SK-N-SH (cell line): ENCODE measurements around the gene CPZ. TPM values are rescaled to one million over a fixed set of nuclear protein-coding genes. Genes with fewer than 3 reads are reported as not detected.

Experiments
- CTCF ChIA-PET: fragments of 300-600, 350-600 bp; formaldehyde crosslinking; extraction: SDS; loops from one replicate; lab custom pipeline; 2021; lab: Yijun Ruan, JAX
- POLR2A ChIA-PET: fragments of 350-600 bp; sonication (Branson Sonifier 250); formaldehyde crosslinking; extraction: SDS; loops from one replicate; lab custom pipeline; 2020; ENCODE audit warnings: antibody characterized with exemption, inconsistent platforms; lab: Yijun Ruan, JAX
- DNase-seq: peaks from one replicate; pipeline ENCODE4 v3.0.0; 2012
- H2AFZ ChIP-seq: fragments of 200-600 bp; sonication (generic); 2 replicates; pipeline ENCODE4 v1.8.1; 2016; ENCODE audit warnings: antibody characterized with exemption, mild to moderate bottlenecking, low read depth
- H3F3A ChIP-seq: fragments of 200-600 bp; sonication (generic); replicated peaks from 2 replicates; pipeline ENCODE3; 2016; ENCODE audit warnings: antibody characterized with exemption, mild to moderate bottlenecking; ENCODE audit not compliant: insufficient read depth
- H3K27ac ChIP-seq, 2 experiments: fragments of 200-500 bp in 1 of 2; fragments of 200-600 bp in 1 of 2; sonication (Bioruptor generic) in 1 of 2; sonication (generic), shearing (Covaris generic) in 1 of 2; 2 replicates each; pipeline versions ENCODE4 v1.5.1 to v1.6.1; 2014 to 2016; ENCODE audit warnings: low read depth in 2 of 2, inconsistent platforms in 1 of 2, low read length in 1 of 2, mild to moderate bottlenecking in 1 of 2, mixed read lengths in 1 of 2
- H3K27me3 ChIP-seq: fragments of 200-600 bp; sonication (generic), shearing (Covaris generic); 2 replicates; pipeline ENCODE4 v1.6.1; 2016; ENCODE audit warnings: mixed run types; ENCODE audit not compliant: insufficient read depth
- H3K36me3 ChIP-seq, 2 experiments: fragments of 200-500 bp in 1 of 2; fragments of 200-600 bp in 1 of 2; sonication (Bioruptor generic) in 1 of 2; sonication (generic) in 1 of 2; replicated peaks in 1 of 2; 2 replicates each; pipeline versions ENCODE3 to v1.5.1; 2014 to 2016; ENCODE audit warnings: low read length in 1 of 2, mild to moderate bottlenecking in 1 of 2; ENCODE audit not compliant: insufficient read depth in 2 of 2, control insufficient read depth in 1 of 2
- H3K4me1 ChIP-seq, 2 experiments: fragments of 200-500 bp in 1 of 2; fragments of 200-600 bp in 1 of 2; sonication (Bioruptor generic) in 1 of 2; sonication (generic), shearing (Covaris generic) in 1 of 2; 2 replicates each; pipeline versions ENCODE4 v1.5.1 to v1.6.1; 2014 to 2016; ENCODE audit warnings: low read depth in 1 of 2, low read length in 1 of 2, mixed run types in 1 of 2; ENCODE audit not compliant: insufficient read depth in 2 of 2, control insufficient read depth in 1 of 2
- H3K4me2 ChIP-seq: fragments of 200-600 bp; sonication (generic), shearing (Covaris generic); 2 replicates; pipeline ENCODE4 v1.6.1; 2017; ENCODE audit warnings: mixed run types
- H3K4me3 ChIP-seq, 2 experiments: fragments of 200-500 bp in 1 of 2; fragments of 200-600 bp in 1 of 2; sonication (Bioruptor generic) in 1 of 2; sonication (generic), shearing (Covaris generic) in 1 of 2; 2 replicates each; pipeline versions ENCODE4 v1.5.1 to v1.8.1; 2014 to 2016; ENCODE audit warnings: low read depth in 2 of 2, inconsistent platforms in 1 of 2, low read length in 1 of 2, mild to moderate bottlenecking in 1 of 2, mixed read lengths in 1 of 2, moderate library complexity in 1 of 2
- H3K79me2 ChIP-seq: fragments of 200-600 bp; sonication (generic); 2 replicates; pipeline ENCODE4 v1.8.1; 2017; ENCODE audit warnings: mild to moderate bottlenecking; ENCODE audit not compliant: insufficient read depth
- H3K9ac ChIP-seq: fragments of 200-600 bp; sonication (generic); 2 replicates; pipeline ENCODE4 v1.6.1; 2017; ENCODE audit warnings: mixed run types
- H3K9me2 ChIP-seq: fragments of 200-600 bp; sonication (generic); 2 replicates; pipeline ENCODE4 v1.6.1; 2017; ENCODE audit warnings: mixed run types
- H3K9me3 ChIP-seq: fragments of 200-600 bp; sonication (generic); 2 replicates; pipeline ENCODE4 v1.6.1; 2017; ENCODE audit warnings: mixed run types, mild to moderate bottlenecking, moderate library complexity
- H4K20me1 ChIP-seq: fragments of 200-600 bp; sonication (generic); 2 replicates; pipeline ENCODE4 v1.6.1; 2017; ENCODE audit warnings: mild to moderate bottlenecking, mixed run types; ENCODE audit not compliant: insufficient read depth
- CTCF ChIP-seq: fragments of 200-600 bp; sonication (generic); IDR thresholded peaks from 2 replicates; pipeline ENCODE4 v1.6.1; 2017; ENCODE audit warnings: antibody characterized with exemption, mild to moderate bottlenecking, moderate library complexity
- FOXJ3 ChIP-seq: sonication (generic); formaldehyde crosslinking; IDR thresholded peaks from 2 replicates; pipeline ENCODE4 v1.5.1; 2020; ENCODE audit warnings: mild to moderate bottlenecking, missing genetic modification reagents
- GABPA ChIP-seq: IDR thresholded peaks from 2 replicates; pipeline ENCODE4 v1.4.0; 2012; ENCODE audit warnings: low read depth, mild to moderate bottlenecking
- GATA2 ChIP-seq: sonication (generic); formaldehyde crosslinking; IDR thresholded peaks from 2 replicates; pipeline ENCODE4 v1.5.0; 2020; ENCODE audit warnings: mild to moderate bottlenecking, missing genetic modification reagents
- IRF3 ChIP-seq: fragments of 150-350 bp; IDR thresholded peaks from 2 replicates; pipeline ENCODE4 v1.6.1; 2016; ENCODE audit warnings: mild to moderate bottlenecking, low read depth, low read length
- MEF2A ChIP-seq: IDR thresholded peaks from 2 replicates; pipeline ENCODE4 v1.4.0; 2012; ENCODE audit warnings: low read depth, borderline replicate concordance
- MXI1 ChIP-seq: IDR thresholded peaks from 2 replicates; pipeline ENCODE4 v1.6.1; 2012; ENCODE audit warnings: mild to moderate bottlenecking, low read depth, low read length, improper control_type of control experiment
- NRF1 ChIP-seq: IDR thresholded peaks from 2 replicates; pipeline ENCODE4 v1.6.1; 2012; ENCODE audit warnings: low read depth, mild to moderate bottlenecking, low read length
- RCOR1 ChIP-seq: fragments of 150-350 bp; IDR thresholded peaks from 2 replicates; pipeline ENCODE4 v1.6.1; 2017; ENCODE audit warnings: antibody characterized with exemption, low read length
- RFX5 ChIP-seq: IDR thresholded peaks from 2 replicates; pipeline ENCODE4 v1.6.1; 2012; ENCODE audit warnings: mild to moderate bottlenecking, improper control_type of control experiment, low read length
- TAF1 ChIP-seq: IDR thresholded peaks from 2 replicates; pipeline ENCODE4 v1.6.1; 2012; ENCODE audit warnings: low read depth, mild to moderate bottlenecking, low read length, moderate library complexity, borderline replicate concordance
- TEAD4 ChIP-seq: IDR thresholded peaks from 2 replicates; pipeline ENCODE4 v1.4.0; 2012; ENCODE audit warnings: mild to moderate bottlenecking, borderline replicate concordance; ENCODE audit not compliant: insufficient read depth
- YY1 ChIP-seq: IDR thresholded peaks from 2 replicates; pipeline ENCODE4 v1.4.0; 2012; ENCODE audit warnings: low read depth, mild to moderate bottlenecking
- WGBS: methylation state at CpG from one replicate; pipeline ENCODE4 v1.1.6; 2017; ENCODE audit warnings: low lambda C conversion rate; 5-methylcytosine and 5-hydroxymethylcytosine counted together
- polyA plus RNA-seq, 3 experiments: library from polyadenylated mRNA; depleted of rRNA; stranded (reverse); fragments of >200 nt; gene quantifications; 2 replicates each; pipeline ENCODE4 v1.2.3, GENCODE V29; 2012

Gene CPZ
- polyA plus RNA-seq, 1 of the 3 experiments (the other 2 are of a cell fraction): not detected

- TF ChIP-seq IRF3 (no peak), GATA2 (no peak), TAF1 (no peak), RFX5 (no peak), TEAD4 (no peak), YY1 (no peak), MEF2A (no peak), RCOR1 (no peak), CTCF (no peak)
These were observed 17.3 kb downstream of the CPZ start (continued) for GRCh38 chr4:8609824-8610350.

- TF ChIP-seq TEAD4 (no peak), NRF1 (no peak), MXI1 (no peak), RCOR1 (no peak), RFX5 (no peak), GABPA (no peak), FOXJ3 (CRISPR knock-in tag) (no peak), CTCF (no peak)
- DNase-seq: no peak
- CTCF ChIA-PET: interaction anchor here (0.7 to 7.8 kb wide), 3 partner anchors 35 to 305 kb away, joined by 3 to 89 read pairs (median 4); no protein-coding TSS in a partner anchor
- H2AFZ ChIP-seq: no peak overlapping the region
- H3K9me2 ChIP-seq: no peaks in the 10 kb centered on the region
- no peak overlapping the region for H3K4me2 ChIP-seq
- 53% methylated on average over 8 of the region's 8 CpGs for WGBS
- no peaks in the 10 kb centered on the region for H3K9me3 ChIP-seq
- H3K9ac ChIP-seq: no peak overlapping the region
- no peak overlapping the region for H3K4me3 ChIP-seq
- peaks cover 0 to 16% of the 10 kb centered on the region in 2 experiments; a peak in 1 of 4 replicates for H3K4me1 ChIP-seq
- no peaks in the 10 kb centered on the region for H4K20me1 ChIP-seq
- POLR2A ChIA-PET: no interaction called here
- H3F3A ChIP-seq: no peaks in the 10 kb centered on the region
- no peak overlapping the region for H3K27ac ChIP-seq
- H3K36me3 ChIP-seq: no peaks in the 10 kb centered on the region
- H3K27me3 ChIP-seq: no peaks in the 10 kb centered on the region
- H3K79me2 ChIP-seq: no peaks in the 10 kb centered on the region
These were observed 18.5 kb downstream of the CPZ start for GRCh38 chr4:8610858-8611616.
